Anterior cingulate cortex (tissue), 58 donors: ENCODE results near the gene SOX18.

Source experiments
- DNase-seq, 58 donors: peaks; one replicate each; lab custom pipeline; 2025; lab: John Stamatoyannopoulos, UW

The SOX18 gene

GRCh38 chr20:64040231-64041039, 9.0 kb downstream of the SOX18 start:
- no peak for DNase-seq

DNA sequence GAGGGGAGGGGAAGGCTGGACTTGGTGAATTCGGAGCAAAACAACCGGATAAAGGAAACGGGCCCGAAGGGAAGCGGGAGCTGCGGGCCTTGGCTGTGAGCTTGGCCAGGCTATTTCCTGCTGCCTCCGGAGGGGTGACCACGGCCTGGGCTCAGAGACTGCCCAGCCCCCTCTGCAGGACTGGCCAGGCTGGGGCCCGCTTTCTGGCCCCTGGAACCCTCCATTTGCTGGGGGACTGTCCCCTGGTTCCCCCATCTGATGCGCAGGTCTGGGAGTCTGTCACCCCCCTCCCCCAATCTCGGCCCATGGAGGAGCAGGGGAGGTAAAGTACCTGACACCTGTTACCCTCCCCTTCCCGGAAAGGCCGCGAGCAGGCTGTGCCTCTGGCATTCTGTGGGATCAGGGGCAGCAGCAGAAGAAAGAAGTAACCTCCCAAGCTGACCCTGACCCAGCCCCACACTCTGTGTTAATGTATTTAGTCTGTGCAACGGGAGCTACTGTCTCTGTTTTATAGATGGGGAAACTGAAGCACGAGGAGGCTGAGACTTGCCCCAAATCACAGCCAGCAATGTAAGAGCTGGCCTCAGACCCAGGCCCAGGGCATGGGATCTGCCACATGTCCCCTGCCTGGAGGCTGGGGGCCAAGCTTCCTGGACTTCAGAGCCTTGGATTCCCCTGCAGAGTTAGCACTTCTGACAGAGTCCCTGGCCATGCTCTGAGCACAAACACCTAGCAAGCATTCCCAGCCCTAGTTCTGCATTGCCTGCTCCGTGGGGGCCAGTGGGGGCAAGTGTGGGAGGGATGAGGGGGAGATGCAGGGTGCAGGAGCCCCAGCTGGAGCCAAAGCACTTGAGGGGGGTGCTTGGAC, 9.9 kb downstream of the SOX18 start:
- DNase-seq: no peak

DNA sequence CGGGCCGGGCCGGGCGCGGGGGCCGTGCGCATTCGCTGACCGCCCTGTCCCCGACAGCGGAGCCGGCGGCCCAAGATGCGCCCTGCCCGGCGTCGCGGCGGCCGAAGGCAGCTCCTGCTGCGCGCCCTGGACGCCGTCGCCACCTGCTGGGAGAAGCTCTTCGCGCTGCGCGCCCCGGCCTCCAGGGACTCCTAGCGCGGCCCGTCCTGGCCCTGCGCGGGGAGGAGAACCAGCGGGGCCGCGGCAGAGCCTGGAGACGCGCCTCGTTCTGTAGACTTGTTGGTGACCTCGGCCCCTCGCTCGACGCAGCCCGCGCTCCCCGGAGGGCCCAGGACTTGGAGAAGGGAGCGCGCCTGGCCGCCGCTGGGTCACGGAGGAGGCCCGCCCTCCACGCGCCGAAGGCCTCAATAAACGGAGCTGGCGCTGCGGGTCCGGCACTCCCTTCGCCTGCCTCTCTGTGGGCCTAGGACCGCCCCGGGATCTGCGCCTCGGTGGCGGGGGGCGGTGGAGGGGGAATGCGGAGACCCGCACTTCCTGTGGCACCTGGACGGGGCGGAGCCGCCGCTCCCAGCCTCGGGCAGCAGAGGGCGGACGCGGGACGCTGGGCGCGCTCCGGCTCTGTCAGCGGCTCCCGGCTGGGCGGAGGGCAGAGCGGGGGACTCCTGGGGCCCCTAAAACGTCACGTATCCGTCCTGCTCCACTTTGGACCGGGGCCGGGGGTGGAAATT, 10.7 kb downstream of the SOX18 start:
- peak in 15 of 58 donors; percentile 3 to 35 (median 10) for DNase-seq

GRCh38 chr20:64038224-64038564, 11.2 kb downstream of the SOX18 start:
- no peak for DNase-seq

GRCh38 chr20:64037498-64038213, 11.8 kb downstream of the SOX18 start:
- no peak for DNase-seq

DNA sequence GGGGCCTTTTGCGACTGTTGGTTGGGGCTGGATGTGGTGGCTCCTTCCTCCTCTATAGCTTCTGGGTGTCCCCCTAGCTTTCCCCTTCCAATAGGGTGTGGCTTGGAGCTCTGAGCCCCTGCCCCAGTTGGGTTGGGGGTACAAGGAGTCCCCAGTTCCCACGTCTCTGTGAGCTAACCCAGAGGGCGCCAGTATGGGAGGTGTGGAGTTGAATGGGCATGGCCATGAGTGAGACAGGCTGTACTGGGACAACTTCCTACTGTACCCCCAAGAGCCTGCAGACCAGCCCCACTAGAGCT, 12.3 kb downstream of the SOX18 start:
- DNase-seq: no peak

DNA sequence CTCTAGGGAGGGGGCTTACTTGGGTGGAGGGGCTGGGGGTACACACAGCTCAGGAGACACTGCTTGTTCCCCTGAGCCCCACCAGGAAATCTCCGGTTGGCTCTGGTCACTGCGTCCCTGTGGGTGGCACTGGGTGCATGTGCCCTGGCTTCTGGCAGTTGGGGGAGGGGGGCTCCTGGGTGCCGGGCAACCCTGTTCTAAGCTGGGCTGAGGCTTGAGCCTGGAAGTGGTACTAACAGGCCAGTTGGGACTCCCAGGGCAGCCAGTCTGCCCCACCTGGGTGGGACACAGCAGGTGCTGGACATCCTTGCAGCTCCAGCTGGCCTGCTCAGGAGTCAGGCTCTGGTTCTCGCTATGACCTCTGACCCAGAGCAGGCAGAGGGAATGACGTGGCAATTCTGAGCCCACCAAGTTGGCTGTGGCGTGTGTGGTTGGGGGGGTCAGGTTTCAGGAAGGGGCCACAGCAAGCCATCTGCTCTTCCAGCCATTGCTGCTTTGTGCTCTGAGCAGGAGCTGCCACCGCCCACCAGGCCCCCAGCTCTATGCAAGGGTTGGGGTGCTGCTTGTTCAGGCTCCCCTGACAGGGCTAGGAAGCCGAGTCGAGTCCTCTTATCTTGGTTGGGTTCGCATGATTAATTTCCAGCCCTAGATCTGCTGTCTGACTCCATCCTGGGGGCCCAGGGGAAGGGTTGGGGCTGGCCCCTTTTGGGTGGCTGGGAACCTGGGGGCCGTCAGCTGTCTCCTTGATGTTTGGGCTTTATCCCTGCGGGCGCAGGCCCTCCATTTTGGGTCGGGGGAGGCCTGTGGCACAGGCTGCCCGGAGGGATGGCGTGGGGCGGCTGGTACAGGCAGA, 12.9 kb downstream of the SOX18 start:
- no peak for DNase-seq

DNA sequence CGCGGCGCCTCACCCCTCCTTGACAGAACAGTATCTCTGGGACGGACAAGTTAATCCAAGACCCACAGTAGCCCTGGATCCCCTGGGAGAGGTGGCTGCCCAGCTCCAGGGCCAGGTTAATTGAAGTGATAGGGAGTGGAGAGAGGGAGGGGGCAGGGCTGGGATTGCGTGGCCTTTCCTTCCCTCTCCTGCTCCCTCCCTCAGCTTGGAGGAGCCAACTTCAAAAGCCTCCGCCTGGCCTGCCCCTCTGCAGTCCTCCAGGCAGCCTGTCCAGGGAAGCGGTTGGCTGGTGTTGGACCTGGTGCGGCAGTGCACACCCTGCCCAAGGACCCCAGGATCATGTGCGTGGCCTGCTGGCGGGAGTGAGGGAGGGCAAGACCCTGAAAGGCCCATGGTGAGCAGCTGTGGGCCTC, 13.5 kb downstream of the SOX18 start, which contains the start of gene C20orf204:
C20orf204 (plus strand) TSS at position 250 of the 413 bp plus-strand sequence; CDS start at position 392, 142 bp downstream.
- DNase-seq: no peak

- DNase-seq: no peak
Measured at GRCh38 chr20:64035066-64035932, 14.1 kb downstream of the SOX18 start.

GRCh38 chr20:64033981-64034493, 15.4 kb downstream of the SOX18 start:
- DNase-seq: no peak

DNA sequence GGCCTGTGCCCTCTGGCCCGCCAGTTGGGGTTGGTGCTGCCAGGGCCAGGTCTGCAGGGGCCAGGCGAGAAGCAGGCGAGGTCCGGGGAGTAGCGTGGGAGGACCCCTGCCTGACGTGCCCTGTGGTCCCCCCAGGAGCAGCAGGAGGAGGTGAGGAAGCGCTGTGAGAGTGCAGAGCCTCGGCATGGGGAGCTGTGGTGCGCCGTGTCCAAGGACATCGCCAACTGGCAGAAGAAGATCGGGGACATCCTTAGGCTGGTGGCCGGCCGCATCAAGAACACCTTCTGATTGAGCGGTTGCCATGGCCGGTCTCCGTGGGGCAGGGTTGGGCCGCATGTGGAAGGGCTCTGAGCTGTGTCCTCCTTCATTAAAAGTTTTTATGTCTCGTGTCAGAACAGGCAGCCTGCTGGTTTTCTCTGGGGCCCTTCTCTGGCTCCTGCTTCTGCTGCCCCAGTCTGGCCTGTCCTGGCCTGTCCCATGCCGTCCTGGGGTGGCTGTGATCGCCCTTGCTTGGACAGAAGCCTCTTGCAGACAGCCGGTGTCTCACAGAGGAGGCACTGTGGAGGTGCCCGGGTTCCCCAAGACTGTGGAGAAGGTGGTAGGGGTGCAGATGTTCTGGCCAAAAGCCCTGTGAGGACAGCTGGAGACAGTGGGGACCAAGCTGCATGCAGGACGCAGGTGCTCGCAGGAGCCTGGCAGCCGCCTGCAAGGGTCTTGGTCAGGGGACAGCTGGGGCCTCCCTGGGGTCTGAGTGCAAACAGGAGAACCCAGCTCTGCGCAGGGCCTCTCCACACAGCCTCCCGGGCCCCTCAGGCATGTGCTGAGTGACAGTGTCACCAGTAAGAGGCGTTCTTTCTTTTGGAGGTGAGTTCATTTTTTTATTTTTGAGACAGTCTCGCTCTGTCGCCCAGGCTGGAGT, 16.5 kb downstream of the SOX18 start:
- no peak for DNase-seq

DNA sequence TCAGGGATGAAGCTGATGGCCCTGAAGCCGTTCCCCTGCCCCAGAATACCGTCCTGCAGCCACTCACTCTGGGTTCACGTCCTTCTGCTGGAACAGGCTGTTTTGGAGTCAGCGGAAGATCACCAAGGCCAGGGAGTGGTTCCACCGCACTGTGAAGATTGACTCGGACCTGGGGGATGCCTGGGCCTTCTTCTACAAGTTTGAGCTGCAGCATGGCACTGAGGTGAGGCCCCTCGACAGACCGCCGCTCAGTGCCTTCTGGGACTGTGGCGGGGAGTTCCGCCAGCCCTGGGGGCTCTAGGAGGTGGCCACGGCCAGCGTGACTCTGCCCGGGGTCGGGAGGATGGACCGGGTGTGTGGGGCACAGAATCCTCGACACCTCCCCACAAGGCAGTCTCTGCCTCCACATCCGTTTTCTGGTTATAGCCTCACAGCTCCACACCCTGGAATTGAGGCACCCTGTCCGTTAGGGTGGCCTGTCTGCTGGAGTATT, 17.6 kb downstream of the SOX18 start:
- DNase-seq: no peak

DNA sequence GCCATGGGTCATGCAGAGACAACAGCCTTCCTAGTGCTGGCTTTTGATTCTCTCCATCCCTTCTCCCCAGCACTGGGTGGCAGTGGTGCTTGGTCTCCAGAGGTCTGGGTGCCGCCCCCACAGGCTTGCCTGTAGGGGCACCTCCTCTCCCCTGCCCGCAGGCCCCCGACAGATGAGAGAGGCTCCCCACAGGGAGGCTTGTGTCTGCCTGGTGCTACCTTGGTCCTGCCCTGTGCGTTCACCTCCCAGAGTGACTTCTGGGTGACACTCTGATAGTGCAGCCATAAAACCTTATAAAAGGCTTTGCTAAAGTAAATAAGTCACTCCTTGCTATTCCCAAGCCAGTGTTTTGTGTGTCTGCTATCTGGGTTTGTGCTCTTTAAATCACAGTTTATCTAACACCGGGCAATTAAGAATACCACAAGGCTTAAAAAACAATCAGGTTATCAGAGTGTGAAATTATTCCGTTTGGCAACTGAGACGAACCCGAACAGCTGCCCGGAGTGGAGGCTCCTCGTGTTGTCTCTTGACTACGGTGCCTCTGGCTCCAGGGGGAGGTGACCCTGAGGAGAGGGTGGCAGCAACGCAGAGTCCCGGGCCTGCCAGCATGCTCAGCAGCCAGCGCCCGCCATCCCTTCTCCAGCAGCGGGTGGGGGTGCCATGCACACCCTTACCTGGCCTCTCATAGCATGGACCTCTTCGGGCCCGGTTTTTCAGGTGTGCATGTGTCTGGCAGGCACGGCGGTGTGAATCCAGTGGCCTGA, 18.9 kb downstream of the SOX18 start:
- no peak for DNase-seq

GRCh38 chr20:64029293-64030117, 19.9 kb downstream of the SOX18 start:
- no peak for DNase-seq

- DNase-seq: no peak
Measured at GRCh38 chr20:64027981-64028685, 21.3 kb downstream of the SOX18 start.
